ENCODE measurements around the gene ATE1.

DNA sequence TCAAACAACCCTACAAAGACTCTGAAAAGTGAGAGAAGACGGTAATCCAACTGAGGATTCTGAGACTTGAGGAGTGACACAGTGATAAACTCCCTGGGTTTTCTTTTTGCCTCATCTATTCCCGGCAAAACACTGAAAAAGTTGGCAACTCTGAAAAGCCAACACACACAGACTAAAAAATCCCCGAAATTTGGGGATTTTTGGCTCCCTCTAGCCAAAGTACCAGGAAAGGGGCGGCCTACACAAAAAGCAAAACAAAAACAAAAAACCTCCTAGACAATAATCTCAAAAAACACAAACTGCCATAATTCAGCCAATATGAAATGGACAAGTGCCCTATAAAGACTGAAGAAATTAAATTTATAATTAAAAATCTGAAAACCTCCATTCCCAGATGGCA lies 161.4 kb downstream of the ATE1 start:
- TF ChIP-seq POLR2A (IDR thresholded peaks at IDR 0.05), result no peak
- TF ChIP-seq CTCF (IDR thresholded peaks at IDR 0.05), result no peak
- TF ChIP-seq POLR2AphosphoS5 (IDR thresholded peaks at IDR 0.05), result no peak
